Neural cell (in vitro differentiated cells): Measurements from ENCODE around the gene GOLT1B. TPM values are rescaled to one million over a fixed set of nuclear protein-coding genes. Genes with fewer than 3 reads are reported as not detected.
A peak's percentile ranks its signal among the peaks of the same experiment; 100 is the strongest.

Experiments
- H2AFZ ChIP-seq: fragments of 200-600, 300-800 bp; sonication (generic), shearing (Covaris generic); 2 replicates; pipeline ENCODE4 v1.6.0; 2014; ENCODE audit warnings: low read depth, mild to moderate bottlenecking, antibody characterized with exemption, low read length, moderate library complexity
- H3F3A ChIP-seq: fragments of 200-600 bp; shearing (Covaris generic); 2 replicates; pipeline ENCODE4 v1.6.1; 2016; ENCODE audit warnings: mild to moderate bottlenecking, moderate library complexity, mixed read lengths, antibody characterized with exemption, low read length; ENCODE audit not compliant: insufficient read depth, poor library complexity, severe bottlenecking
- H3K27ac ChIP-seq: fragments of 200-600, 300-800 bp; sonication (generic), shearing (Covaris generic); 2 replicates; pipeline ENCODE4 v1.5.1; 2014; ENCODE audit warnings: mild to moderate bottlenecking, low read length, moderate library complexity
- H3K27me3 ChIP-seq: fragments of 300-800, 200-600 bp; sonication (generic), shearing (Covaris generic); 2 replicates; pipeline ENCODE4 v1.6.0; 2014; ENCODE audit warnings: mild to moderate bottlenecking, low read depth, low read length, moderate library complexity; ENCODE audit not compliant: insufficient read depth
- H3K36me3 ChIP-seq: fragments of 300-800, 200-600 bp; sonication (generic), shearing (Covaris generic); 2 replicates; pipeline ENCODE4 v1.5.1; 2014; ENCODE audit warnings: mild to moderate bottlenecking, antibody characterized with exemption, low read length, moderate library complexity; ENCODE audit not compliant: insufficient read depth
- H3K4me2 ChIP-seq: fragments of 300-800, 200-600 bp; sonication (generic), shearing (Covaris generic); 2 replicates; pipeline ENCODE4 v1.6.0; 2014; ENCODE audit warnings: mild to moderate bottlenecking, low read length
- H3K4me3 ChIP-seq: fragments of 300-800, 200-600 bp; sonication (generic), shearing (Covaris generic); 2 replicates; pipeline ENCODE4 v1.5.1; 2014; ENCODE audit warnings: mild to moderate bottlenecking, low read length, moderate library complexity
- H3K79me2 ChIP-seq: fragments of 200-600 bp; shearing (Covaris generic); replicated peaks from 2 replicates; pipeline ENCODE4 v1.6.0; 2014; ENCODE audit warnings: mild to moderate bottlenecking, low read length, moderate library complexity; ENCODE audit not compliant: insufficient read depth
- H3K9ac ChIP-seq: fragments of 300-800, 200-600 bp; sonication (generic), shearing (Covaris generic); 2 replicates; pipeline ENCODE4 v1.6.1; 2016; ENCODE audit warnings: mild to moderate bottlenecking, low read length, mixed read lengths
- H3K9me2 ChIP-seq: fragments of 200-600 bp; shearing (Covaris generic); 2 replicates; pipeline ENCODE4 v1.6.1; 2016; ENCODE audit warnings: mild to moderate bottlenecking, low read length, mixed read lengths; ENCODE audit not compliant: insufficient read depth
- H3K9me3 ChIP-seq: fragments of 200-600, 300-800 bp; sonication (generic), shearing (Covaris generic); 2 replicates; pipeline ENCODE4 v1.6.1; 2016; ENCODE audit warnings: mild to moderate bottlenecking, mixed run types, low read length, moderate library complexity, mixed read lengths
- H4K20me1 ChIP-seq: fragments of 200-600 bp; shearing (Covaris generic); 2 replicates; pipeline ENCODE4 v1.6.1; 2016; ENCODE audit warnings: mild to moderate bottlenecking, mixed run types; ENCODE audit not compliant: insufficient read depth
- CTCF ChIP-seq: fragments of 450-650 bp; IDR thresholded peaks from 2 replicates; pipeline ENCODE4 v1.5.1; 2014; ENCODE audit warnings: antibody characterized with exemption, mild to moderate bottlenecking, moderate library complexity; ENCODE audit not compliant: poor library complexity, severe bottlenecking
- EP300 ChIP-seq: fragments of 450-650 bp; conservative IDR thresholded peaks from 2 replicates; pipeline ENCODE4 v1.6.1; 2014; ENCODE audit warnings: antibody characterized with exemption, mild to moderate bottlenecking, moderate library complexity; ENCODE audit not compliant: poor library complexity, severe bottlenecking
- EZH2 ChIP-seq: fragments of 200-600, 300-800 bp; shearing (Covaris generic), sonication (generic); IDR thresholded peaks from 2 replicates; pipeline ENCODE4 v1.6.1; 2014; ENCODE audit warnings: antibody characterized with exemption, low read length, borderline replicate concordance, mild to moderate bottlenecking; ENCODE audit not compliant: insufficient read depth, poor library complexity, severe bottlenecking
- MXI1 ChIP-seq: fragments of 450-650 bp; conservative IDR thresholded peaks from 2 replicates; pipeline ENCODE4 v1.6.1; 2014; ENCODE audit warnings: antibody characterized with exemption, mild to moderate bottlenecking; ENCODE audit not compliant: poor library complexity, severe bottlenecking
- POLR2AphosphoS5 ChIP-seq: IDR thresholded peaks from 2 replicates; pipeline ENCODE4 v1.6.1; 2012
- RAD21 ChIP-seq: fragments of 450-650 bp; conservative IDR thresholded peaks from 2 replicates; pipeline ENCODE4 v1.6.1; 2014; ENCODE audit warnings: antibody characterized with exemption, mild to moderate bottlenecking, moderate library complexity
- SMC3 ChIP-seq: fragments of 450-650 bp; conservative IDR thresholded peaks from 2 replicates; pipeline ENCODE4 v1.6.1; 2014; ENCODE audit warnings: antibody characterized with exemption, mild to moderate bottlenecking, moderate library complexity; ENCODE audit not compliant: poor library complexity
- TAF1 ChIP-seq: IDR thresholded peaks from 2 replicates; pipeline ENCODE4 v1.6.1; 2012; ENCODE audit warnings: low read depth
- polyA plus RNA-seq: library from polyadenylated mRNA; depleted of rRNA; stranded (reverse); fragments of >200 nt; gene quantifications from 2 replicates; pipeline ENCODE4 v1.2.3, GENCODE V29; 2014
- TF ChIP-seq, protein P1 (sequence below): IDR thresholded peaks from 2 replicates; pipeline ENCODE4 v1.6.1; 2012; ENCODE audit warnings: borderline replicate concordance

The GOLT1B gene
- polyA plus RNA-seq, 1 donor from 2014 or later = 203 TPM

DNA sequence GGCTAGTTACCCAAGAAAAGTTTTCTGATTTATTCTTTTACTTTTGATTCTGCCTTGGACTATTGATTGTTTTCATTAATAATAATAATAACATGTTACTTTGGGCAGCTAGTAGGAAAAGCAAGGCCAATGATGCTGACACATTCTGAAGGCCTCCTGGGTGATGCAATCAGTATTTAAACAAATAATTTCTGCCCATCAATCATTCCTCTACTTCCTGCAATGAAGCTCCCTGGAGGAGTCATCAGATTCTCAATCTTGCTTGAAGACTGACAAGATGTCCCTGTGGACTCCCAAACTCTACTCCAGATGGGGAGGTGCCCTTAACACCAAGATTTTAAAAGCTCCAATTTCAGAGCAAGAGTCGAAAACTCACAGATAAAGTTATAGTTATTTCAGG is 24.5 kb downstream of the GOLT1B start, which contains the start of gene SPX:
SPX (plus strand) TSS at position 244 of the 400 bp plus-strand sequence. CDS start 177 bp downstream, outside the sequence.
- no peak within 1 kb of the TSS for H3K9ac ChIP-seq
- no peaks in the 10 kb centered on the region for H3K9me2 ChIP-seq
- TF ChIP-seq POLR2AphosphoS5 (peak; percentile 11), TAF1 (no peak), MXI1 (no peak)
- no peaks in the 10 kb centered on the region for H3K36me3 ChIP-seq
- no peak within 1 kb of the TSS for H3K27ac ChIP-seq
- no peaks in the 10 kb centered on the region for H4K20me1 ChIP-seq
- H3K9me3 ChIP-seq = no peaks in the 10 kb centered on the region
- H3K27me3 ChIP-seq = peaks cover 34% of the 10 kb centered on the region
- H3K79me2 ChIP-seq = no peaks in the 10 kb centered on the region
- no peak within 1 kb of the TSS for H3K4me2 ChIP-seq
- H2AFZ ChIP-seq = no peak within 1 kb of the TSS
- peak within 1 kb of the TSS; percentile 74 for H3K4me3 ChIP-seq
- no peaks in the 10 kb centered on the region for H3F3A ChIP-seq

DNA sequence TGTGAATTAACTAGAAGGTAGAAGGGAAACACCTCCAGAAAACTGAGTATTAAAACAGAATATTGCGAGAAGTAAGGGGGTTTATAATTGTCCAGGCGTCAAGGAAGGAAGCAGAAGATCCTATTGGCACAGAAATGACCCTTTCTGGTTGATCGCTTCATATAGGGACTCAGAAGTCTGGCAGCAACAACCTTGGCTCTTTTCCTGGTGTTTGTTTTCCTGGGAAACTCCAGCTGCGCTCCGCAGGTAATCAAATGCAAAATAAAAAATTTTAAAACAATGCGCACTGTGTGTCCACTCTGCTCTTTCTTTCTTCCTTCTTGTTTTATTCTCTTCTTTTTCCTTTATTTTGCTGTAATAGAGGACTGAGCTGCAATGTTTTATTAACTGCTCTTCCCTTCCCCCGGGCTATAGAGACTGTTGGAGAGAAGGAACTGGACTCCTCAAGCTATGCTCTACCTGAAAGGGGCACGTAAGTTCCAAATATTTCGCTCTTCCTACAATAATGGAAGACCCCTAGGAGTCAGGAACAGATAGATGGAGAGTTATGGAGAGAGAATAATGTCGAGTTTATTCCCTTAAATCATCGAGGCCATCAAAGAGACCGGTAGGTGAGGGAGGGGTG is 25.2 kb downstream of the GOLT1B start:
- H3K27ac ChIP-seq = no peak overlapping the region
- no peaks in the 10 kb centered on the region for H3K36me3 ChIP-seq
- H3K9ac ChIP-seq = no peak overlapping the region
- H3K4me2 ChIP-seq = no peak overlapping the region
- H3K9me2 ChIP-seq = no peaks in the 10 kb centered on the region
- TF ChIP-seq SMC3 = no peak
- no peak for TF ChIP-seq POLR2AphosphoS5
- TF ChIP-seq, protein P1, sequence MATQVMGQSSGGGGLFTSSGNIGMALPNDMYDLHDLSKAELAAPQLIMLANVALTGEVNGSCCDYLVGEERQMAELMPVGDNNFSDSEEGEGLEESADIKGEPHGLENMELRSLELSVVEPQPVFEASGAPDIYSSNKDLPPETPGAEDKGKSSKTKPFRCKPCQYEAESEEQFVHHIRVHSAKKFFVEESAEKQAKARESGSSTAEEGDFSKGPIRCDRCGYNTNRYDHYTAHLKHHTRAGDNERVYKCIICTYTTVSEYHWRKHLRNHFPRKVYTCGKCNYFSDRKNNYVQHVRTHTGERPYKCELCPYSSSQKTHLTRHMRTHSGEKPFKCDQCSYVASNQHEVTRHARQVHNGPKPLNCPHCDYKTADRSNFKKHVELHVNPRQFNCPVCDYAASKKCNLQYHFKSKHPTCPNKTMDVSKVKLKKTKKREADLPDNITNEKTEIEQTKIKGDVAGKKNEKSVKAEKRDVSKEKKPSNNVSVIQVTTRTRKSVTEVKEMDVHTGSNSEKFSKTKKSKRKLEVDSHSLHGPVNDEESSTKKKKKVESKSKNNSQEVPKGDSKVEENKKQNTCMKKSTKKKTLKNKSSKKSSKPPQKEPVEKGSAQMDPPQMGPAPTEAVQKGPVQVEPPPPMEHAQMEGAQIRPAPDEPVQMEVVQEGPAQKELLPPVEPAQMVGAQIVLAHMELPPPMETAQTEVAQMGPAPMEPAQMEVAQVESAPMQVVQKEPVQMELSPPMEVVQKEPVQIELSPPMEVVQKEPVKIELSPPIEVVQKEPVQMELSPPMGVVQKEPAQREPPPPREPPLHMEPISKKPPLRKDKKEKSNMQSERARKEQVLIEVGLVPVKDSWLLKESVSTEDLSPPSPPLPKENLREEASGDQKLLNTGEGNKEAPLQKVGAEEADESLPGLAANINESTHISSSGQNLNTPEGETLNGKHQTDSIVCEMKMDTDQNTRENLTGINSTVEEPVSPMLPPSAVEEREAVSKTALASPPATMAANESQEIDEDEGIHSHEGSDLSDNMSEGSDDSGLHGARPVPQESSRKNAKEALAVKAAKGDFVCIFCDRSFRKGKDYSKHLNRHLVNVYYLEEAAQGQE = no peak
- TF ChIP-seq EP300 = no peak
- no peak for TF ChIP-seq MXI1
- no peak for TF ChIP-seq CTCF
- TF ChIP-seq RAD21 = no peak
- TF ChIP-seq EZH2 = no peak
- TF ChIP-seq TAF1 = no peak
- H3K4me3 ChIP-seq = peak overlapping the region; percentile 74
- no peak overlapping the region for H2AFZ ChIP-seq
- no peaks in the 10 kb centered on the region for H3K79me2 ChIP-seq
- H3K9me3 ChIP-seq = no peaks in the 10 kb centered on the region
- peaks cover 34% of the 10 kb centered on the region for H3K27me3 ChIP-seq
- H3F3A ChIP-seq = no peaks in the 10 kb centered on the region
- no peaks in the 10 kb centered on the region for H4K20me1 ChIP-seq
